Cardiac ventricle fibroblast (primary cell): ENCODE data around the gene PIK3R2. TPM values are rescaled to one million over a fixed set of nuclear protein-coding genes. Genes with fewer than 3 reads are reported as not detected.

ENCODE experiments used
- total RNA-seq: library from RNA; depleted of rRNA; stranded (reverse); fragments of >200 nt; gene quantifications from 2 replicates; pipeline ENCODE4 v1.2.3, GENCODE V29; 2015

PIK3R2 gene
- 55.4 and 60.7 TPM in 2 replicates for total RNA-seq

DNA sequence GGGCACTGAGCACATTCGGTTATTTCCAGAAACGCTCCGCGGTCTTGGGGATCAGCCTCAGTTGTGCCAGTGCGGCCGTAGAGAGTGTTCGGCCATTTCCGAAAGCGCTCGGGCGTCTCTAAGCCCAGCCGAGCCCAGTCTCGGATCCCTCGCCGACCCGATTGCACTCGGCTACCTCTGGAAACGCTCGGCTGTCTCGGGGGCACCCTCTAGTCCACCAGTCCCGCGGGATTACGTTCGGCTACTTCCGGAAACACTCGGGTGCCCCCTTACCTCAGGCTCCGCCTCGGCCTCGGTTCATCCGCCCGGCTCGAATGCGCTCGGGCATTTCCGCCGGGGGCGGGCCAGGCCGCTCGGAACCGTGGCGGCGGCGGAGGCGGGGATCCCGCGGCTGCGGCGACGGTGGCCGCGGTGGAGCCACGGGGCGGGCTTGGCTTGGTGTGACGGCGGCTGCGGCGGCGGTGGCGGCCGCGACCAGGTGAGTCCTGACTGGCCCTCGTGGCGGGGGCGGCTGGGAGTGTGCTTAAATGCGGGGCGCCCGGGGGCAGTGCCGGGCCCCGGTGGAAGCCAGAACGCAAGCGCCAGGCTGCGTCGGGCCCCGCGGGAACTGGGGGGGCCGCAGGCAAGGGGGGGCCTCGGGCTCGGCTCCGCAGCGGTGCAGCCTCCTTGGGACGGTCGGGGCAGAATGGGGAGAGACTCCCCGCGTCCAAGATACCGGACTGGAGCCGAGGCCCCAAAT, at the start of gene PIK3R2:
TSS of gene PIK3R2 (plus strand) at position 347 of the 739 bp plus-strand sequence. CDS start 2,717 bp downstream, outside the sequence.

DNA sequence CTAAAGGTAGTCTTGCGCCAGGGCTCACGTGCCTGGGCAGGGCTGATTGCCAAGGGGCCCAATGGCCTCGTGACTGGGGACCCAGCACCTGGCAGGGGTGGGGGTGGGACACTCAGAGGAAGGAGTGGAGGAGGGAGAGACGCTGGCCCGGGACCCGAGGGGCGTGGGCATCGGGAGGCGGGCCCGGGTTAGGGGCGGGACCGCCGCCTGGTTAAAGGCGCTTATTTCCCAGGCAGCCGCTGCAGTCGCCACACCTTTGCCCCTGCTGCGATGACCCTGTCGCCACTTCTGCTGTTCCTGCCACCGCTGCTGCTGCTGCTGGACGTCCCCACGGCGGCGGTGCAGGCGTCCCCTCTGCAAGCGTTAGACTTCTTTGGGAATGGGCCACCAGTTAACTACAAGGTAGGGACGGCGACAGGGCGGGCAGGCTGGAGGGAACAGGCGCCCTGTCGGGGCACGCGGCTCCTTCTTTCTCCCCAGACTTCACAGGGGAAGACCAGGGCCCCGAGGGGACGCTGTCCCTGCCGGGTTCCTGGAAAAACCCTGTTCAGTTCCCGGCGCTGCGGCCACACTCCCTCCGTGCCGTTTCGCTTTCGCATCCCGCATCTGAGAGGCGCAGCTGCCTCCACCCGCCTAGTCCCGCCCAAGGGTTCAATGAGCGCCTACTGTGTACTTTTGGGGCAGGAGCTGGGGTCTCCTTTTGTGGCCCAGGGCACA, 20.8 kb downstream of the PIK3R2 start, which contains the start of gene IFI30:
TSS of gene IFI30 (plus strand) at position 242 of the 717 bp plus-strand sequence. CDS start at position 271, 29 bp downstream.

DNA sequence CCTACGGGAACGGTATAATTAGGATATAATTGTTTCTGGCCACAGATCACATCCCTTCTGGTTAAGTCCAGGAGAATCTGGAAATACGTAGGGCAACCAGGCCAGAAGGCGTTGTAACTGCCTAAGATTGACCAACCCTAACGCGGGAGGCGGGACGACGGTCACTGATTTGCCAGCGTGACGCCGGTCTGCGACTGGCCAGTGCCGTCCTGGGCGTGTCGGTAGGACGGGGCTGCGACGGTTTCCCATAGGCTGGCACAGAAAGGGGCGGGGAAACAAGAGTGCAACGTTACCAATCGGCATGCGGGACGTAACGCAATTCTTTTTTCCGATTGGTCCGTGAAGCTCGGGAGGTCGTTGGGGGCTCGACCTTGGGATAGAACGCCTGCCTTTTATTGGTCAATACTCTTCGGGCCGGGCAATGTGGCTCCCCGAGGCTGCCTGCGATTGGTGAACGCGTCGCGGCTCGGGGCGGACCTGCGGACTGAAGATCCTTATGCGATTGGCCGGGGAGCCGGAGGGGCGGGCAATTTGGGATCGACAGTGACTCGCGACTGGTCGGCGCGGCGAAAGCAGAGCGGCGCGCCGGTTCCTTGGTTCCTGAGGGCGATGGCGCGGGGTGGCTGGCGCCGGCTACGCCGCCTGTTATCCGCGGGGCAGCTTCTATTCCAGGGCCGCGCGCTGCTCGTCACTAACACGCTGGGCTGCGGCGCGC, 39.9 kb downstream of the PIK3R2 start, which contains the start of gene MPV17L2:
TSS of gene MPV17L2 (plus strand) at position 546 of the 715 bp plus-strand sequence. CDS start at position 610, 64 bp downstream.

DNA sequence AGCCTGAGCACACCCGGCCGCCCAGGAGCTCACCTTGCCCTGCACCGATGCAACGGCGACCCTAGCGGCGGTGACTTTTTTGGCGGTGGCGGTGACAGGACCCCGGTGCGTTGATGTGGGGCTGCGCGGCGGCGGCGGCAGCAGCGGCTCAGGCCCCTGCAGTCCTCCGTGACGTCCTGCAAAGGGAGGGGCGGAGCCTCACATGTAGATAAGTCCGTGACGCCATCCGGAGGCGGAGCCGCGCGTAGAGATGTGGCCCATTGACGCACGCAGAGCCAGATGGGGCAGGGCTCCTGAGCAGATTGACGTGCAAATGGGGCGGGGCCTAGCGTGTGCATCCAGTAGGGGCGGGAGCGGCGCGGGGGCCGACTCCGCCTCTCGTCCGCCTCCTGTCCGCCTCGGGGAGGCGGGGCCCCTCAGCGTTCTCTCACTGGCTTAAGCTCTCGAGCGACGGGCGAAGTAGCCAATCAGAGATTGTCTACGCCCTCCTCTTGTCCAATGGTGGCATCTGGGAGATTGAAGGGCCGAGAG, 51.0 kb downstream of the PIK3R2 start, which contains the start of gene RAB3A:
TSS of gene RAB3A (minus strand) at position 180 of the 531 bp plus-strand sequence. CDS start 1,302 bp downstream, outside the sequence.

Other genes with a start within 250 kb of the PIK3R2 start
- gene CCDC124, start 220.1 kb upstream of the PIK3R2 start, total RNA-seq, result 51.8 and 67.5 TPM in 2 replicates
- 0.06 TPM in 1 of 2 replicates, not detected in the other for gene KCNN1, start 186.1 kb upstream of the PIK3R2 start, total RNA-seq
- gene ARRDC2, start 145.0 kb upstream of the PIK3R2 start, total RNA-seq, result 16.6 and 23.1 TPM in 2 replicates
- not detected in 2 replicates for gene IL12RB1, start 66.2 kb upstream of the PIK3R2 start, total RNA-seq
- gene MAST3, start 55.4 kb upstream of the PIK3R2 start, total RNA-seq, result 3.9 and 4.8 TPM in 2 replicates
- gene IFI30, start 20.6 kb downstream of the PIK3R2 start, total RNA-seq, result 15.2 and 17.1 TPM in 2 replicates
- 19.3 and 28.0 TPM in 2 replicates for gene MPV17L2, start 40.1 kb downstream of the PIK3R2 start, total RNA-seq
- 0.44 and 1.9 TPM in 2 replicates for gene RAB3A, start 50.9 kb downstream of the PIK3R2 start, total RNA-seq
- not detected in 2 replicates for gene PDE4C, start 73.3 kb downstream of the PIK3R2 start, total RNA-seq
- 0.15 and 0.25 TPM in 2 replicates for gene IQCN, start 121.3 kb downstream of the PIK3R2 start, total RNA-seq
- 120 and 130 TPM in 2 replicates for gene JUND, start 128.5 kb downstream of the PIK3R2 start, total RNA-seq
- gene LSM4, start 169.9 kb downstream of the PIK3R2 start, total RNA-seq, result 76.8 and 98.9 TPM in 2 replicates
- 6.6 and 14.5 TPM in 2 replicates for gene PGPEP1, start 187.4 kb downstream of the PIK3R2 start, total RNA-seq
- gene GDF15, start 233.0 kb downstream of the PIK3R2 start, total RNA-seq, result 19.3 and 20.2 TPM in 2 replicates
- gene LRRC25, start 244.5 kb downstream of the PIK3R2 start, total RNA-seq, result not detected in 2 replicates